ENCODE measurements around the gene RNF123.

The RNF123 gene

DNA sequence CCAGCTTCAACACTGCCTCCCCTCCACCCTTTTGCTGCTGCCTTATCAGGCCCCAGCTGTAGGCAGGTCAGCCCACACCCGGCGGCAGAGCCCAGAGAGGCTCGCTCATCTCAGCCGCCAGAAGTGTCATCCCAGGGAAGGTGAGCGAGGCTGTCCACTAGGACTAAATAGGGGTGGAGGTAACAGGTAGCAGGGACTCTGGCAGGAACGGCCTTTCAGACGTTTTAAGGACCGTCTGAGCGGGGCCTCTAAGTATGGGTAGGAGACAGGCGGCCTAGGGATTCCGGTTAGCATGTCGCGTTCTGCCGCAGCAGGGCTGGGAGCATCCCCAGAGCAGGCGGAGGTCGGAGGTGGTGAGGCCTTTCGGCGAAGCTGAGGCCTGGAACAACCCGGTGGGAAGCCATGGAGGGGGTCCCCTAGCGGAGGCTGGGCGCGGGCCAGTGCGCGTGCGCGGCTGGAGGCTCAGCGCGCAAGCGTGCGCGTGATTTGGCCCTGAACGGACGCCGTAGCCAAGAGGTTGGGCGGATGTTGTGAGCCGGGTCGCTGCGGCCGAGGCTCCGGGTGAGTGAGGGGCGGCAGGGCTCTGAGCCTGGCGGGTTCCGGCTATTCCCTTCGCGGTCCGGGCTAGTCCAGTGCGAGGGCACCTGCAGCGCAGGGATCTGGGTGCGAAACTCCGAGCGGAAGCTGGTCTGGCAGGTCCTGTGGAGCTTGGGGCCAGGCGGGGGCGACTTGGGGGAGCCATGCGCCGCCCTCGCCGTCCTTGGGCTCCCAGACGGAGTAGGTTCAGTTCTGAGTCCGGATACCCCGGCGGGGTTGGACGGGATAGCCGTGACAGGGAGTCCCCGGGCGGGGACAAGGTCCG lies at the start of gene RNF123, which contains the start of gene MST1:
Gene RNF123, plus strand, starts transcription at position 512 of the 862 bp plus-strand sequence. CDS start 1,609 bp downstream, outside the sequence.
Gene MST1, minus strand, starts transcription at position 429 of the 862 bp plus-strand sequence. CDS start 783 bp downstream, outside the sequence.
- peak; percentile 86 to 87 for DNase-seq (ENCODE audit: low read depth in 2 of 2)

GRCh38 chr3:49641292-49641691 lies 48.1 kb upstream of the RNF123 start:
- no peak for DNase-seq (ENCODE audit: low read depth in 2 of 2)

DNA sequence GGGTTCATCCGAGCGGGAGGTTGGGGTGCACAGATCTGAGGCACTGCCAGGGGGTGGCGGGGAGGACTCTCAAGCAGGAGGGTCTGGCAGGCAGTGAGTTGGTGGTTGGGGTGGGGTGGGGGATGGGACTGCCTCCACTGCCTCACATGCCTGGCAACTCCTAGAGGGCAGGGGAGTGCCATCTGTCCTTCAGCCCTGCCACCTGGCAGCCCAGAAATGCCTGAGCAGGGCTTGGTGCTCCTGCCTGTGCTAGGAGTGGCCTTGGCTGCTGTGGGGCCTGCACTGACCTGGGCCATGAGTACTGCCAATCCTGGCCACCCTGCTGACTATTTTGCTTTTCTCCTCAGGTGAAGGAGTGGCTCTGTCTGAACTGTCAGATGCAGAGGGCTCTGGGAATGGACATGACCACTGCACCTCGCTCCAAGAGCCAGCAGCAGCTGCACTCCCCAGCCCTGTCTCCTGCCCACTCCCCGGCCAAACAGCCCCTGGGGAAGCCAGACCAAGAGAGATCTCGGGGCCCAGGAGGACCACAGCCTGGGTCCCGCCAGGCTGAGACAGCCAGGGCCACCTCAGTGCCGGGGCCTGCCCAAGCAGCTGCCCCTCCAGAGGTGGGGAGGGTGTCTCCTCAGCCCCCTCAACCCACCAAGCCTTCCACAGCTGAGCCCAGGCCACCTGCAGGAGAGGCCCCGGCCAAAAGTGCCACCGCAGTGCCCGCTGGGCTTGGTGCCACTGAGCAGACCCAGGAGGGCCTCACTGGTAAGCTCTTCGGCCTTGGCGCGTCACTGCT lies 47.2 kb upstream of the RNF123 start:
- no peak for DNase-seq (ENCODE audit: low read depth in 2 of 2)

DNA sequence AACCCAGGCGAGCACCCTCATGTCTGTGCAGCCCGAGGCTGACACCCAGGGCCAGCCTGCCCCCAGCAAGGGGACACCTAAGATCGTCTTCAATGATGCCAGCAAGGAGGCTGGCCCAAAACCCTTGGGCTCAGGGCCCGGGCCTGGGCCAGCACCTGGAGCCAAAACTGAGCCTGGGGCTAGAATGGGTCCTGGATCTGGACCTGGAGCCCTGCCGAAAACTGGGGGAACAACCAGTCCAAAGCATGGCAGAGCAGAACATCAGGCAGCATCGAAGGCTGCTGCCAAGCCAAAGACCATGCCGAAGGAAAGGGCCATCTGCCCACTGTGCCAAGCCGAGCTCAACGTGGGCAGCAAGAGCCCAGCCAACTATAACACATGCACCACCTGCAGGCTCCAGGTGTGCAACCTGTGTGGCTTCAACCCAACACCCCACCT lies 46.6 kb upstream of the RNF123 start:
- no peak for DNase-seq (ENCODE audit: low read depth in 2 of 2)

DNA sequence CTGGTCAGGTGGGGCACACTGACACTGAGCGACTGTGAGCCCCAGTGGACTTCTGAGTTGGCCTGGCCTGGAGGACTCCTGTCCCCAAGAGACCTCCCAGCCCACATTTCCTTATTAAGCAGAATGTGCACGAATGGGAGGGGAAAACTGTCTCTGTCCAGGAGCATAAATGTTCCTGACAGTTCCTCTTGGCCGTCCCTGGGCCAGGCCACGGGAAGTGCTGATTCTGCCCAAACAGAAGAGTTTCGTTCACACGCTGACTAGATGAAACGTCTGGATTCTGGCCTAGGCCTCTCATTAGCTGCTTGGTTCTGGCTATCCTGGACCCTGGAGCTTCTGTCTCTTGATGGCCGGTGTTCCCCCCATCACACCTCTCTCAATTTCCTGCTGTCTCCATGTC lies 44.7 kb upstream of the RNF123 start:
- DNase-seq (ENCODE audit: low read depth in 2 of 2): no peak

DNA sequence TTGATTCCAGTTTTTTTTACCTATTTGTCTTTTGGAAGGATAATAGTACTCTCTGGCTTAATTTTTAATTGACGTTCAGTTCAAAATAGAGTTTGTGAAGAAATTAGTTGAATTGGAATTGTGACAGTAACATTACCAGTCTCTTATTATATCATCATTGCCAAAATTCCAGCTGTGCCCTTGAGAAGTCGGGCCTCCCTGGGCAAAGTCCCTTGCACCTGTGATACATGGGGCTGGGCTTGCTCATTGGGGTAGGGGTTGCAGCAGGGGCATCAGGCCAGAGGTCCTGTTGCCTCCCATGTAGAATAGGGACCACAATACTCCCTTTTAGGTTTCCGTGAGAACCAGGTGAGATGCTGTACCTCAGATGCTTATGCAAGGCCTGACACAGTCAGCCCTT lies 43.1 kb upstream of the RNF123 start:
- DNase-seq (ENCODE audit: low read depth in 2 of 2): no peak

- DNase-seq (ENCODE audit: low read depth in 2 of 2): no peak
These were observed 41.6 kb upstream of the RNF123 start for GRCh38 chr3:49647741-49648140.

GRCh38 chr3:49648354-49649019 lies 40.9 kb upstream of the RNF123 start:
- DNase-seq (ENCODE audit: low read depth in 2 of 2): no peak

- no peak for DNase-seq (ENCODE audit: low read depth in 2 of 2)
These were observed 39.8 kb upstream of the RNF123 start for GRCh38 chr3:49649576-49649975.

DNA sequence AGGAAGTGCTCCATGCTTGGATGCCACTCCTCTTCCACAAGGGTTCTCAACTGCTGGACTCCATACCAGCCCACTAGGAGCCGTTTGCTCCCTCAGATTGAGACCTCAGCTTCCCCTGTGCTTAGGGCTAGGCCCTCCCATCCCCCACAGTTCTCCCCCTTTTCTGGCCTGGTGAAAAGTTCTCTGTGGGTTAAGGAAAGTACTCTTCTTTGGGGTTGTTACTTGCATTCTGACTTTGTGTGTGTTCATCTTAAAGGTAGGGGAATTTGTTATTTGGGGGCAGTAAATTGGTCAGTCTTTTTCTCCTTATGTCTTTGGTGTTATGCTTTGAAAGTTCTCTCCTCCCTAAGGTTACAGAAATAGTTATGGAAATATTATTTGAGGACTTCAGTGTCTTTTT lies 39.2 kb upstream of the RNF123 start:
- DNase-seq (ENCODE audit: low read depth in 2 of 2): no peak

DNA sequence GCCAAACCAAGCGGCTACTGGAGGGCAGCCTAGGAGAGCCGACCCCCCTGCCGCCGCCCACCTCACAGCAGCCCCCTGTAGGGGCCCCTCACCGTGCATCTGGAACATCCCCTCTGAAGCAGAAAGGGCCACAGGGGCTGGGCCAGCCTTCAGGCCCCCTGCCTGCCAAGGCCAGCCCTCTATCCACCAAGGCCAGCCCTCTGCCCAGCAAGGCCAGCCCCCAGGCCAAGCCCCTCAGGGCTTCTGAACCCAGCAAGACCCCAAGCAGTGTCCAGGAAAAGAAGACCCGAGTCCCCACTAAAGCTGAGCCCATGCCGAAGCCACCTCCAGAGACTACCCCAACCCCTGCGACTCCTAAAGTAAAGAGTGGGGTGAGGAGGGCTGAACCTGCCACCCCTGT lies 38.7 kb upstream of the RNF123 start:
- no peak for DNase-seq (ENCODE audit: low read depth in 2 of 2)

DNA sequence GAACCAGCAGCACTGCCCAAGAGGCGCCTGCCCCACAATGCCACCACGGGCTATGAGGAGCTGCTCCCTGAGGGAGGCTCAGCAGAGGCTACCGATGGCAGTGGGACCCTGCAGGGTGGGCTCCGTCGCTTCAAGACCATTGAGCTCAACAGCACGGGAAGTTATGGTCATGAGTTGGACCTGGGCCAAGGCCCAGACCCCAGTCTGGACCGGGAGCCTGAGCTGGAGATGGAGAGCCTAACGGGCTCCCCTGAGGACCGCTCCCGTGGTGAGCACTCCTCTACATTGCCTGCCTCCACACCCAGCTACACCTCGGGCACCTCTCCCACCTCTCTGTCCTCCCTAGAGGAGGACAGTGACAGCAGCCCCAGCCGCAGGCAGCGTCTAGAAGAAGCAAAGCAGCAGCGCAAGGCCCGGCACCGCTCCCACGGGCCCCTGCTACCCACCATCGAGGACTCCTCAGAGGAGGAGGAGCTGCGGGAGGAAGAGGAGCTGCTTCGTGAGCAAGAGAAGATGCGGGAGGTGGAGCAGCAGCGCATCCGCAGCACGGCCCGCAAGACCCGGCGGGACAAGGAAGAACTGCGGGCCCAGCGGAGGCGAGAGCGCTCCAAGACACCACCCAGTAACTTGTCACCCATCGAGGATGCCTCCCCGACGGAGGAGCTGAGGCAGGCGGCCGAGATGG lies 37.0 kb upstream of the RNF123 start:
- DNase-seq (ENCODE audit: low read depth in 2 of 2): no peak

DNA sequence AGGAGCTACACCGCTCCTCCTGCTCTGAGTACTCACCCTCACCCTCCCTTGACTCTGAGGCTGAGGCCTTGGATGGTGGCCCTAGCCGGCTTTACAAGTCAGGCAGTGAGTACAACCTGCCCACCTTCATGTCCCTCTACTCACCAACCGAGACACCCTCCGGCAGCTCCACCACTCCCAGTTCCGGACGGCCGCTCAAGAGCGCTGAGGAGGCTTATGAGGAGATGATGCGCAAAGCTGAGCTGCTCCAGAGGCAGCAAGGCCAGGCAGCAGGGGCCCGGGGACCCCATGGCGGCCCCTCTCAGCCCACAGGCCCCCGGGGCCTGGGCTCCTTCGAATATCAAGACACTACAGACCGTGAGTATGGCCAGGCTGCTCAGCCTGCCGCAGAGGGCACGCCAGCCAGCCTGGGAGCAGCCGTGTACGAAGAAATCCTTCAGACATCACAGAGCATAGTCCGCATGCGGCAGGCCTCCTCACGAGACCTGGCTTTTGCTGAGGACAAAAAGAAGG lies 36.4 kb upstream of the RNF123 start:
- no peak for DNase-seq (ENCODE audit: low read depth in 2 of 2)

- DNase-seq (ENCODE audit: low read depth in 2 of 2): no peak
These were observed 35.7 kb upstream of the RNF123 start for GRCh38 chr3:49653621-49654020.

DNA sequence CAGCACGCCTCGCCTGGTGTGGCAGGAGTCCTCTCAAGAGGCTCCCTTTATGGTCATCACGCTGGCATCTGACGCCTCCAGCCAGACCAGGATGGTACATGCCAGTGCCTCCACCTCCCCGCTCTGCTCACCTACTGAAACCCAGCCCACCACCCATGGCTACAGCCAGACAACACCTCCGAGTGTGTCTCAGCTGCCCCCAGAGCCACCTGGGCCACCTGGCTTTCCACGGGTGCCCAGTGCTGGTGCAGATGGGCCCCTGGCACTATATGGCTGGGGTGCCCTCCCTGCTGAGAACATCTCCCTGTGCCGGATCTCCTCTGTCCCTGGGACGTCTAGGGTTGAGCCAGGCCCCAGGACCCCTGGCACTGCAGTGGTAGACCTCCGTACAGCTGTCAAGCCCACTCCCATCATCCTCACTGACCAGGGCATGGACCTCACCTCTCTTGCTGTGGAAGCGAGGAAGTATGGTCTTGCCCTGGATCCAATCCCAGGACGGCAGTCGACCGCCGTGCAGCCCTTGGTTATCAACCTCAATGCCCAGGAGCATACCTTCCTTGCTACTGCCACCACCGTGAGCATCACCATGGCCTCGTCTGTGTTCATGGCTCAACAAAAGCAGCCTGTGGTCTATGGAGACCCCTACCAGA lies 35.1 kb upstream of the RNF123 start:
- no peak for DNase-seq (ENCODE audit: low read depth in 2 of 2)

DNA sequence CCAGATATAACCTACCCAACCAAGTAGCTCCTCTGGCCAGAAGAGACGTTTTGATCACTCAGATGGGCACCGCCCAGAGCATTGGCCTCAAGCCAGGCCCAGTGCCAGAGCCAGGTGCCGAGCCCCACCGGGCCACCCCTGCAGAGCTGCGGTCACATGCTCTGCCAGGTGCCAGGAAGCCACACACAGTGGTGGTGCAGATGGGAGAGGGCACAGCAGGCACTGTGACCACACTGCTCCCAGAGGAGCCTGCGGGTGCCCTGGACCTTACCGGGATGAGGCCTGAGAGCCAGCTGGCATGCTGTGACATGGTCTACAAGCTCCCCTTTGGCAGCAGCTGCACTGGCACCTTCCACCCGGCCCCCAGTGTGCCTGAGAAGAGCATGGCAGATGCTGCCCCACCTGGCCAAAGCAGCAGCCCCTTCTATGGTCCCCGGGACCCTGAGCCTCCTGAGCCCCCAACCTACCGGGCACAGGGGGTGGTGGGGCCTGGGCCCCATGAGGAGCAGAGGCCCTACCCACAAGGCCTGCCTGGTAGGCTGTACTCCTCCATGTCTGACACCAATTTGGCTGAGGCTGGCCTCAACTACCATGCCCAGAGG lies 34.3 kb upstream of the RNF123 start:
- no peak for DNase-seq (ENCODE audit: low read depth in 2 of 2)

DNA sequence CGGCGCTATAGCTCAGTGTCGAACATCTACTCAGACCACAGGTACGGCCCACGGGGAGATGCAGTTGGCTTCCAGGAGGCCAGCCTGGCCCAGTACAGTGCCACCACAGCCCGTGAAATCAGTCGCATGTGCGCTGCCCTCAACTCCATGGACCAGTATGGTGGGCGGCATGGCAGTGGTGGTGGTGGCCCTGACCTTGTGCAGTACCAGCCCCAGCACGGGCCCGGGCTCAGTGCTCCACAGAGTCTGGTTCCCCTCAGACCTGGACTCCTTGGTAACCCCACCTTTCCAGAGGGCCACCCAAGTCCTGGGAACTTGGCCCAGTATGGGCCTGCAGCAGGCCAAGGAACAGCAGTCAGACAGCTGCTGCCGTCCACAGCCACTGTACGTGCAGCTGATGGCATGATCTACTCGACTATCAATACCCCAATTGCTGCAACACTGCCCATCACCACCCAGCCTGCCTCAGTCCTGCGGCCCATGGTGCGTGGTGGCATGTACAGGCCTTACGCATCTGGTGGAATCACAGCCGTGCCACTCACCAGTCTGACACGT lies 33.5 kb upstream of the RNF123 start:
- DNase-seq (ENCODE audit: low read depth in 2 of 2): no peak

DNA sequence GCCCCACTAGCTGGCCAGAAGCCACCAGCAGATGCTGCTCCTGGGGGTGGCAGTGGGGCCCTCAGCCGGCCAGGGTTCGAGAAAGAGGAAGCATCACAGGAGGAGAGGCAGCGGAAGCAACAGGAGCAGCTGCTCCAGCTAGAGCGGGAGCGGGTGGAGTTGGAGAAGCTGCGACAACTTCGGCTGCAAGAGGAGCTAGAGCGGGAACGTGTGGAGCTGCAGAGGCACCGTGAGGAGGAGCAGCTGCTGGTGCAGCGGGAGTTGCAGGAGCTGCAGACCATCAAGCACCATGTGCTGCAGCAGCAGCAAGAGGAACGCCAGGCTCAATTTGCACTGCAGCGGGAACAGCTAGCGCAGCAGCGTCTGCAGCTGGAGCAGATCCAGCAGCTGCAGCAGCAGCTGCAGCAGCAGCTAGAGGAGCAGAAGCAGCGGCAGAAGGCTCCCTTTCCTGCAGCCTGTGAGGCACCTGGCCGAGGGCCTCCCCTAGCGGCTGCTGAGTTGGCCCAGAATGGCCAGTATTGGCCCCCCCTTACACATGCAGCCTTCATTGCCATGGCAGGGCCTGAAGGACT lies 32.7 kb upstream of the RNF123 start:
- no peak for DNase-seq (ENCODE audit: low read depth in 2 of 2)

DNA sequence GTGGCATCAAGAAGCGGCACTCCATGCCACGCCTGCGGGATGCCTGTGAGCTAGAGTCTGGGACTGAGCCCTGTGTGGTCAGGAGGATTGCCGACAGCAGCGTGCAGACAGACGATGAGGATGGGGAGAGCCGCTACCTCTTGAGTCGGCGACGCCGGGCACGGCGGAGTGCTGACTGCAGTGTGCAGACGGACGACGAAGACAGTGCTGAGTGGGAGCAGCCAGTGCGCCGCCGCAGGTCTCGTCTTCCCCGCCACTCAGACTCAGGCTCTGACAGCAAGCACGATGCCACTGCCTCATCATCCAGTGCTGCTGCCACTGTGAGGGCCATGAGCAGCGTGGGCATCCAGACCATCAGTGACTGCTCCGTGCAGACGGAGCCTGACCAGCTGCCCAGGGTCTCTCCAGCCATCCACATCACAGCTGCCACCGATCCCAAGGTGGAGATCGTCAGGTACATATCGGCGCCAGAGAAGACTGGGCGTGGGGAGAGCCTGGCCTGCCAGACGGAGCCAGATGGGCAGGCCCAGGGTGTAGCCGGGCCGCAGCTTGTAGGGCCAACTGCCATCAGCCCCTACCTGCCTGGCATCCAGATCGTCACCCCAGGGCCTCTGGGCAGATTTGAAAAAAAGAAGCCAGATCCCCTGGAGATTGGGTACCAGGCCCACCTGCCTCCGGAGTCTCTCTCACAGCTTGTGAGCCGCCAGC lies 32.0 kb upstream of the RNF123 start:
- no peak for DNase-seq (ENCODE audit: low read depth in 2 of 2)
